Measurements from ENCODE around the gene MRPL45. TPM values are rescaled to one million over a fixed set of nuclear protein-coding genes. Genes with fewer than 3 reads are reported as not detected.
A peak's percentile ranks its signal among the peaks of the same experiment; 100 is the strongest.

Gene MRPL45
- total RNA-seq, 1 donor from 2014 or later: 57.7 TPM

GRCh38 chr17:38326996-38327792, 30.2 kb downstream of the MRPL45 start:
- DNase-seq (ENCODE audit: low spot score): no peak
- peaks cover 53% of the 10 kb centered on the region for H3K4me1 Mint-ChIP-seq (ENCODE audit: unreplicated experiment)
- peaks cover 9% of the 10 kb centered on the region for H3K36me3 Mint-ChIP-seq (ENCODE audit: low read depth, unreplicated experiment)
- H3K27me3 Mint-ChIP-seq (ENCODE audit: unreplicated experiment): peaks cover 8% of the 10 kb centered on the region
- H3K27ac Mint-ChIP-seq (ENCODE audit: unreplicated experiment): peak overlapping the region; percentile 92
- H3K9me3 Mint-ChIP-seq (ENCODE audit: unreplicated experiment): no peaks in the 10 kb centered on the region
- no peak for TF ChIP-seq CTCF (IDR thresholded peaks at IDR 0.05; ENCODE audit: unreplicated experiment)
- peak overlapping the region; percentile 60 for H3K4me3 Mint-ChIP-seq (ENCODE audit: unreplicated experiment)

GRCh38 chr17:38327936-38328335, 31.0 kb downstream of the MRPL45 start:
- peaks cover 8% of the 10 kb centered on the region for H3K27me3 Mint-ChIP-seq (ENCODE audit: unreplicated experiment)
- H3K4me3 Mint-ChIP-seq (ENCODE audit: unreplicated experiment): no peak overlapping the region
- no peaks in the 10 kb centered on the region for H3K9me3 Mint-ChIP-seq (ENCODE audit: unreplicated experiment)
- H3K27ac Mint-ChIP-seq (ENCODE audit: unreplicated experiment): peak overlapping the region; percentile 92
- no peak for DNase-seq (ENCODE audit: low spot score)
- no peak for TF ChIP-seq CTCF (IDR thresholded peaks at IDR 0.05; ENCODE audit: unreplicated experiment)
- H3K4me1 Mint-ChIP-seq (ENCODE audit: unreplicated experiment): peaks cover 53% of the 10 kb centered on the region
- H3K36me3 Mint-ChIP-seq (ENCODE audit: low read depth, unreplicated experiment): peaks cover 5% of the 10 kb centered on the region

- Mint-ChIP-seq H3K9me3 (ENCODE audit: unreplicated experiment) (no peaks in the 10 kb centered on the region), H3K36me3 (ENCODE audit: low read depth, unreplicated experiment) (peaks cover 4% of the 10 kb centered on the region), H3K4me1 (ENCODE audit: unreplicated experiment) (peaks cover 53% of the 10 kb centered on the region), H3K27ac (ENCODE audit: unreplicated experiment) (peak overlapping the region; percentile 80), H3K4me3 (ENCODE audit: unreplicated experiment) (peak overlapping the region; percentile 32), H3K27me3 (ENCODE audit: unreplicated experiment) (peaks cover 8% of the 10 kb centered on the region)
- no peak for DNase-seq (ENCODE audit: low spot score)
- no peak for TF ChIP-seq CTCF (IDR thresholded peaks at IDR 0.05; ENCODE audit: unreplicated experiment)
Measured at GRCh38 chr17:38328620-38329019, 31.7 kb downstream of the MRPL45 start.

GRCh38 chr17:38329284-38329683, 32.3 kb downstream of the MRPL45 start:
- Mint-ChIP-seq H3K4me3 (ENCODE audit: unreplicated experiment) (peak overlapping the region; percentile 24), H3K27ac (ENCODE audit: unreplicated experiment) (peak overlapping the region; percentile 80), H3K36me3 (ENCODE audit: low read depth, unreplicated experiment) (peaks cover 4% of the 10 kb centered on the region), H3K27me3 (ENCODE audit: unreplicated experiment) (peaks cover 8% of the 10 kb centered on the region), H3K4me1 (ENCODE audit: unreplicated experiment) (peaks cover 53% of the 10 kb centered on the region), H3K9me3 (ENCODE audit: unreplicated experiment) (no peaks in the 10 kb centered on the region)
- TF ChIP-seq CTCF (IDR thresholded peaks at IDR 0.05; ENCODE audit: unreplicated experiment): no peak
- no peak for DNase-seq (ENCODE audit: low spot score)

Measured in endothelial cell (in vitro differentiated cells).